Uterus (tissue), 2 donors: ENCODE measurements around the gene AGMO.

ENCODE experiments used
- CTCF ChIP-seq, 4 experiments: fragments of 200-600 bp in 2 of 4; fragments of 450-650 bp in 2 of 4; sonication (generic) in 2 of 4; IDR thresholded peaks; one replicate each; pipeline ENCODE4 v1.5.1; 2016 to 2019; ENCODE audit warnings: antibody characterized with exemption in 4 of 4, mild to moderate bottlenecking in 2 of 4, moderate library complexity in 1 of 4
- POLR2A ChIP-seq, 2 donors: fragments of 450-650 bp; IDR thresholded peaks; one replicate each; pipeline ENCODE4 v1.6.1; 2016; ENCODE audit warnings: antibody characterized with exemption in 2 of 2, mild to moderate bottlenecking in 1 of 2, moderate library complexity in 1 of 2

GRCh38 chr7:15215616-15216015, 346.2 kb downstream of the AGMO start:
- TF ChIP-seq CTCF (IDR thresholded peaks at IDR 0.05) (no peak), POLR2A (IDR thresholded peaks at IDR 0.05) (no peak)
